Activated CD8-positive, alpha-beta T cell treated with anti-CD3 and anti-CD28 coated beads for 36 hours (primary cell): ENCODE data around the gene IL22RA1. TPM values are rescaled to one million over a fixed set of nuclear protein-coding genes. Genes with fewer than 3 reads are reported as not detected.
A peak's percentile ranks its signal among the peaks of the same experiment; 100 is the strongest.

ENCODE experiments used
- ATAC-seq: fragments of 200-7000 bp; cut with Tn5 transposase; one replicate; pipeline ENCODE4 v1.10.0; 2021; ENCODE audit warnings: mild to moderate bottlenecking, moderate library complexity
- CTCF ChIA-PET: fragments of 350-600 bp; sonication (Branson Sonifier 250); formaldehyde crosslinking; loops from one replicate; lab custom pipeline; 2021; ENCODE audit warnings: antibody characterized with exemption; lab: Charles Lee
- POLR2A ChIA-PET: fragments of 350-600 bp; sonication (Branson Sonifier 250); formaldehyde crosslinking; loops from one replicate; lab custom pipeline; 2021; ENCODE audit warnings: antibody characterized with exemption; lab: Charles Lee
- DNase-seq: peaks from one replicate; pipeline ENCODE4 v3.0.0-alpha.2; 2020
- H3K27ac Mint-ChIP-seq: one replicate; pipeline ENCODE4 v1.8.0; 2021; ENCODE audit warnings: mild to moderate bottlenecking, mixed read lengths
- H3K27me3 Mint-ChIP-seq: one replicate; pipeline ENCODE4 v1.8.0; 2021; ENCODE audit warnings: mixed read lengths
- H3K36me3 Mint-ChIP-seq: one replicate; pipeline ENCODE4 v1.8.0; 2021; ENCODE audit warnings: low read depth, mixed read lengths
- H3K4me1 Mint-ChIP-seq: one replicate; pipeline ENCODE4 v1.8.0; 2021; ENCODE audit warnings: low read depth, mixed read lengths
- H3K4me3 Mint-ChIP-seq: one replicate; pipeline ENCODE4 v1.8.0; 2021; ENCODE audit warnings: mild to moderate bottlenecking, moderate library complexity, mixed read lengths
- H3K9me3 Mint-ChIP-seq: one replicate; pipeline ENCODE4 v1.8.0; 2021; ENCODE audit warnings: mixed read lengths
- CTCF ChIP-seq: fragments of 200-600 bp; IDR thresholded peaks from one replicate; pipeline ENCODE4 v1.8.0; 2022; ENCODE audit warnings: antibody characterized with exemption, mild to moderate bottlenecking
- intact Hi-C: fragments of 100-400 bp; cut with micrococcal nuclease; formaldehyde crosslinking; loops from one replicate; pipeline ENCODE4 v1.10.0; 2022
- total RNA-seq, 2 experiments: library from RNA; stranded (reverse); gene quantifications; one replicate each; pipeline ENCODE4 v1.2.3, GENCODE V29; 2021

The IL22RA1 gene
- total RNA-seq, 2 experiments from 2014 or later: not detected

DNA sequence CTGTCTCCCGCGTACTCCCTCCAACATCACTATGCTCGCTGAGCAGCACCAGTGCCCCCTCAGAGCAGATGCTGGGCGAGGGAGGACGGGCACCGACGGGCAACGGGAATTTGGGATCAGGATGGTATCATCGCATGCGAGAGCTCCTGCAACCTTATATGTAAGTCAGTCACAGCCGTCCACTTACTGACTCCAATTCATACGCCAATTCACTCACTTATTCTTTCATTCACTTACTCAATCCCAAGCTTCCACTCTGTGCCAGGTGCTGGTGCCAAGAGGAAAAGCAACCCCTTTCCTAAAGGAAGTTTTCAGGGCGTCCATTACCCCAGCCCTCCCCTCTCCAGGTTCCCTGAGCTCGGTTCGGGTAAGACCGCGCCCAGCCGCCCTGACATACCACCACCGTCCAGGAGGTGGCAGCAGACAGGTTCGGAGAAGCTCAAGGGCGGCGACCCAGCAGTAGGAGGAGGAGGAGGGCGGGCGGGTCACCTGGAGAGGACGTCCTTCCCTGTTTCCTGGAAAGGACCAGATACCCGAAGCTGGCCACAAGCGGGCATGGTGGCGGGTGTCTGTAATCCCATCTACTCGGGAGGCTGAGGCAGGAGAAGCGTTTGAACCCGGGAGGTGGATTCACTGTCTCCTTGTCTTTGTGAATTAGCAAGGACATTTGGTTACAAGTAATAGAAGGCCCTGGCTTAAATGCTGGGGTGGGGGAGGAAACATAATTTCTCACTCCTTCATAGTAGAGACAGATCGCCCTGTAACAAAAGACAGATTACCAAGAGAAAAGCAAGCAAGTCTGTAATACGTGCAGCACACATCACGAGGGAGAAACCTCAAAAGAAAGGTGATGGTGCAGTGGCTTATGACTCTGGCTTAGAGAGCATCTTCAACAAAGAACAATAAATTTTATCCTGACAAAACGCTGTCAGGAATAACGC, 7.6 kb upstream of the IL22RA1 start:
- intact Hi-C loops: loop anchor here (5.0 kb wide), 1 partner anchor 37 kb away; the partner anchor contains the start of gene IFNLR1
- CTCF ChIA-PET: interaction anchor here (0.7 to 6.8 kb wide), 54 partner anchors 8 to 685 kb away, joined by 3 to 87 read pairs (median 4); partner anchors contain the start of genes IFNLR1, IL22RA1, SRRM1 and STPG1

GRCh38 chr1:24149866-24150233, 6.9 kb upstream of the IL22RA1 start:
- ChIA-PET CTCF (interaction anchor here (0.6 to 6.8 kb wide), 51 partner anchors 9 to 686 kb away, joined by 3 to 87 read pairs (median 4); partner anchors contain the start of genes IFNLR1, IL22RA1, SRRM1 and STPG1), POLR2A (interaction anchor here (0.6 to 1.7 kb wide), 7 partner anchors 37 to 241 kb away, joined by 3 to 6 read pairs (median 3); partner anchors contain the start of gene IFNLR1)
- H3K27me3 Mint-ChIP-seq: peaks cover 36% of the 10 kb centered on the region
- DNase-seq: peak; percentile 70
- no peak for TF ChIP-seq CTCF
- H3K4me1 Mint-ChIP-seq: peaks cover 18% of the 10 kb centered on the region
- no peak overlapping the region for H3K27ac Mint-ChIP-seq
- no peak overlapping the region for H3K4me3 Mint-ChIP-seq
- no peaks in the 10 kb centered on the region for H3K9me3 Mint-ChIP-seq
- H3K36me3 Mint-ChIP-seq: no peaks in the 10 kb centered on the region
- ATAC-seq: peak; percentile 62
- intact Hi-C loops: loop anchor here (5.0 kb wide), 1 partner anchor 37 kb away; the partner anchor contains the start of gene IFNLR1

More for the DNA sequence above, 7.6 kb upstream of the IL22RA1 start:
- ATAC-seq (peak; percentile 97), DNase-seq (peak; percentile 95)
- Mint-ChIP-seq H3K27ac (no peak overlapping the region), H3K9me3 (no peaks in the 10 kb centered on the region), H3K4me3 (peak overlapping the region; percentile 61), H3K4me1 (peaks cover 18% of the 10 kb centered on the region), H3K36me3 (no peaks in the 10 kb centered on the region), H3K27me3 (peaks cover 36% of the 10 kb centered on the region)
- peak; percentile 95 for TF ChIP-seq CTCF
- POLR2A ChIA-PET: interaction anchor here (0.6 to 1.7 kb wide), 7 partner anchors 36 to 241 kb away, joined by 3 to 6 read pairs (median 3); partner anchors contain the start of gene IFNLR1

DNA sequence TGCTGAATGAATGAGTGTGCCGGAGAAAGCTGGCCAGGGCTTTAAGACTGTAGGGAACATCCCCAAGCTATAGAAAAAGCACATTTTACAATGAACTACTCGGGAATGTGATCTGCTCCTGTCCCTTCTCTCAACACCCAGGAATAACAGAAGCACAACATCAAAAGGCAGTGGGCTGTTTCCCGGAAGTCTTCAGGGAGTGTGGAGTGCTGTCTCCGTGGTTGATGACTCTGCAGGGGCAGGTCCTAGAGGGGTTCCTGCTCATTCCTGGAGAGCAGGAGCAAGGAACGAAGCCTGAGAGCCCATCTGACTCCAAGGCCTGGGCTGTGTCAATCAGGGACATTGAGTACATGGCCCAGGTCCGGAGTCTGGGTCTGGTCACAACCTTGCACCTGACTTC, 4.9 kb upstream of the IL22RA1 start:
- H3K36me3 Mint-ChIP-seq: no peaks in the 10 kb centered on the region
- no peak for DNase-seq
- H3K27ac Mint-ChIP-seq: no peak overlapping the region
- H3K27me3 Mint-ChIP-seq: peaks cover 37% of the 10 kb centered on the region
- no peak for TF ChIP-seq CTCF
- peaks cover 18% of the 10 kb centered on the region for H3K4me1 Mint-ChIP-seq
- no peak for ATAC-seq
- H3K4me3 Mint-ChIP-seq: no peak overlapping the region
- H3K9me3 Mint-ChIP-seq: no peaks in the 10 kb centered on the region
- intact Hi-C loops: no loop called here
- ChIA-PET CTCF (interaction anchor here (0.9 kb wide), 1 partner anchor 243 kb away, joined by 3 read pairs; no protein-coding TSS in a partner anchor), POLR2A (interaction anchor here (0.6 kb wide), 1 partner anchor 165 kb away, joined by 3 read pairs; no protein-coding TSS in a partner anchor)

GRCh38 chr1:24147194-24147593, 4.3 kb upstream of the IL22RA1 start:
- POLR2A ChIA-PET: interaction anchor here (0.6 kb wide), 1 partner anchor 166 kb away, joined by 3 read pairs; no protein-coding TSS in a partner anchor
- CTCF ChIA-PET: no interaction called here
- TF ChIP-seq CTCF: no peak
- ATAC-seq: no peak
- H3K27ac Mint-ChIP-seq: no peak overlapping the region
- no peaks in the 10 kb centered on the region for H3K36me3 Mint-ChIP-seq
- intact Hi-C loops: no loop called here
- no peaks in the 10 kb centered on the region for H3K9me3 Mint-ChIP-seq
- H3K4me1 Mint-ChIP-seq: peaks cover 18% of the 10 kb centered on the region
- DNase-seq: no peak
- peaks cover 35% of the 10 kb centered on the region for H3K27me3 Mint-ChIP-seq
- no peak overlapping the region for H3K4me3 Mint-ChIP-seq
